ENCODE results near the gene FNTB. TPM values are rescaled to one million over a fixed set of nuclear protein-coding genes. Genes with fewer than 3 reads are reported as not detected.

Gene FNTB
- total and polyA plus RNA-seq, 2 of the 8 experiments (the other 6 are each of a cell fraction or from before 2014, with no cell fraction given): 16.0 to 20.7 TPM

- no peak overlapping the region for H4K91ac ChIP-seq (replicated peaks; ENCODE audit: insufficient read length, low read length)
- H2AFZ ChIP-seq (ENCODE audit: low read length): no peak overlapping the region
- H4K20me1 ChIP-seq (replicated peaks in 1 of 2; ENCODE audit: control insufficient read depth in 1 of 2, insufficient read depth in 2 of 2, low read length in 2 of 2): peaks cover 0 to 6% of the 10 kb centered on the region in 2 experiments
- no peak overlapping the region for H2BK5ac ChIP-seq (ENCODE audit: low read depth, low read length)
- no peaks in the 10 kb centered on the region for H3K27me3 ChIP-seq (replicated peaks in 1 of 4; ENCODE audit: control insufficient read depth in 3 of 4, extremely low read depth in 1 of 4, insufficient read depth in 3 of 4, low read length in 3 of 4)
- no peak overlapping the region for H3K14ac ChIP-seq (ENCODE audit: insufficient read length)
- H3K4me3 ChIP-seq (ENCODE audit: extremely low read depth in 1 of 4, insufficient read depth in 2 of 4, low read depth in 3 of 4, low read length in 4 of 4): no peak overlapping the region
- no peak for TF ChIP-seq EZH2 (IDR thresholded peaks at IDR 0.05; ENCODE audit: low read depth, low read length, severe bottlenecking)
- no peaks in the 10 kb centered on the region for H3K9me3 ChIP-seq (ENCODE audit: insufficient read depth in 2 of 2, low read depth in 1 of 2, low read length in 1 of 2)
- no peak overlapping the region for H3K18ac ChIP-seq (ENCODE audit: extremely low read depth, low read length)
- no peak for FAIRE-seq
- no peak overlapping the region for H2BK15ac ChIP-seq (ENCODE audit: low read length)
- peak overlapping the region; percentile 78 for H3K4ac ChIP-seq (replicated peaks; ENCODE audit: insufficient read length, low read depth, low read length)
- no peak overlapping the region; a peak in 1 of 7 replicates for H3K9ac ChIP-seq (replicated peaks in 1 of 4; ENCODE audit: extremely low read depth in 1 of 4, low read depth in 3 of 4, low read length in 3 of 4)
- H3K23me2 ChIP-seq (ENCODE audit: low read depth, low read length): no peaks in the 10 kb centered on the region
- H3K79me2 ChIP-seq (ENCODE audit: control insufficient read depth in 1 of 2, insufficient read depth in 2 of 2, low read length in 2 of 2): no peaks in the 10 kb centered on the region
- H2AK5ac ChIP-seq (ENCODE audit: low read depth, low read length): no peak overlapping the region
- no peaks in the 10 kb centered on the region for H3K4me1 ChIP-seq (replicated peaks in 1 of 4; ENCODE audit: control insufficient read depth in 3 of 4, insufficient read depth in 4 of 4, low read length in 3 of 4)
- 88% methylated on average over 4 of the region's 4 CpGs; no CpG with 5 or more reads in 1 of the 2 experiments for WGBS, 2 experiments (ENCODE audit: extremely low coverage in 1 of 2, insufficient coverage in 1 of 2, insufficient read length in 1 of 2, insufficient replicate concordance in 2 of 2, low coverage in 1 of 2, low lambda C conversion rate in 2 of 2, missing lambda C conversion rate in 1 of 2)
- H3K36me3 ChIP-seq (ENCODE audit: control insufficient read depth in 2 of 4, insufficient read depth in 4 of 4, low read length in 3 of 4): peaks cover 0 to 3% (median 0%) of the 10 kb centered on the region in 4 experiments; a peak in 1 of 8 replicates
- no peak for DNase-seq (ENCODE audit: low read depth in 1 of 2, low spot score in 2 of 2)
- no peak overlapping the region for H3K4me2 ChIP-seq (ENCODE audit: insufficient read depth in 1 of 2, low read depth in 2 of 2, low read length in 2 of 2)
- ChIA-PET CTCF (ENCODE audit: partially characterized antibody) (interaction anchor here (0.8 kb wide), 1 partner anchor 161 kb away, joined by 3 read pairs; no protein-coding TSS in a partner anchor), POLR2A (ENCODE audit: partially characterized antibody) (interaction anchor here (1.2 kb wide), 1 partner anchor 10 kb away, joined by 6 read pairs; no protein-coding TSS in a partner anchor)
- H3K27ac ChIP-seq (ENCODE audit: low read depth, low read length): no peak overlapping the region
- H4K5ac ChIP-seq (ENCODE audit: insufficient read length, low read depth, low read length): no peak overlapping the region
- no peak overlapping the region for H2BK20ac ChIP-seq (ENCODE audit: low read length)
- H4K8ac ChIP-seq (ENCODE audit: extremely low read depth, insufficient read depth, low read length): no peak overlapping the region
- H3K56ac ChIP-seq (replicated peaks; ENCODE audit: insufficient read length, low read depth, low read length): no peak overlapping the region
- H2BK120ac ChIP-seq (replicated peaks; ENCODE audit: low read depth, low read length): no peak overlapping the region
- no peak overlapping the region for H3K23ac ChIP-seq (ENCODE audit: insufficient read length)
- no peaks in the 10 kb centered on the region for H3K79me1 ChIP-seq (ENCODE audit: low read depth, low read length)
- no peak overlapping the region for H2BK12ac ChIP-seq (ENCODE audit: low read depth, low read length)
Observed at GRCh38 chr14:65052832-65053231, 66.1 kb downstream of the FNTB start.
